ENCODE results near the gene SUN3.
"Not testable (repeated sequence)": the region's sequence is repeated elsewhere in the genome, so short reads cannot be mapped to it uniquely, and the experiment has no call there.

Gene SUN3

GRCh38 chr7:47988496-47989386 lies 40.2 kb downstream of the SUN3 start:
- H3K27me3 ChIP-seq (replicated peaks; ENCODE audit: control insufficient read depth, insufficient read depth, low read length), result no peaks in the 10 kb centered on the region
- TF ChIP-seq, protein P1, sequence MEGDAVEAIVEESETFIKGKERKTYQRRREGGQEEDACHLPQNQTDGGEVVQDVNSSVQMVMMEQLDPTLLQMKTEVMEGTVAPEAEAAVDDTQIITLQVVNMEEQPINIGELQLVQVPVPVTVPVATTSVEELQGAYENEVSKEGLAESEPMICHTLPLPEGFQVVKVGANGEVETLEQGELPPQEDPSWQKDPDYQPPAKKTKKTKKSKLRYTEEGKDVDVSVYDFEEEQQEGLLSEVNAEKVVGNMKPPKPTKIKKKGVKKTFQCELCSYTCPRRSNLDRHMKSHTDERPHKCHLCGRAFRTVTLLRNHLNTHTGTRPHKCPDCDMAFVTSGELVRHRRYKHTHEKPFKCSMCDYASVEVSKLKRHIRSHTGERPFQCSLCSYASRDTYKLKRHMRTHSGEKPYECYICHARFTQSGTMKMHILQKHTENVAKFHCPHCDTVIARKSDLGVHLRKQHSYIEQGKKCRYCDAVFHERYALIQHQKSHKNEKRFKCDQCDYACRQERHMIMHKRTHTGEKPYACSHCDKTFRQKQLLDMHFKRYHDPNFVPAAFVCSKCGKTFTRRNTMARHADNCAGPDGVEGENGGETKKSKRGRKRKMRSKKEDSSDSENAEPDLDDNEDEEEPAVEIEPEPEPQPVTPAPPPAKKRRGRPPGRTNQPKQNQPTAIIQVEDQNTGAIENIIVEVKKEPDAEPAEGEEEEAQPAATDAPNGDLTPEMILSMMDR (IDR thresholded peaks at IDR 0.05; ENCODE audit: insufficient read depth, low read length, poor library complexity, severe bottlenecking), result peak; percentile 54
- DNase-seq (ENCODE audit: extremely low read depth, insufficient read length), result no peak
- H3K36me3 ChIP-seq (ENCODE audit: control insufficient read depth, insufficient read depth, low read length), result no peaks in the 10 kb centered on the region
- H3K4me3 ChIP-seq (replicated peaks; ENCODE audit: low read depth, low read length), result no peak overlapping the region

DNA sequence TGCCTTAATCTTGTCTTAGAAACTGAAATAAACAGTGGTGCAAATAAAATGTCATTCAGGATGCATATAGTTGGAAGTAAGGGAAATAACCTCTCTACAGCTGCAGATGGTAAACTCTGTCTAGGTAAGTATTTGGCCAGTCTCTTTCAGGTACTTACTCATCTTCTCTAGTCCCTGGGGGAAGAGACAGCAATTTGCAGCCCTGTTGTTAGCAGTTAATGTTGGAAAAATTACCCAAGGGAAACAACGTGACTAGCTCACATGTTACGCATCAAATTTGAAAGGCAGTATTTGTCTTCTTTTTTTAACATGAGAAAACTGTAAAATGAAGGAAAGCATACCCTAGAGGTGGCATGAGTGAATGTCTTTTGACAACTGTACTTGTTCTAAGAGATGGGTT lies 46.3 kb downstream of the SUN3 start:
- TF ChIP-seq, protein P1 (IDR thresholded peaks at IDR 0.05; ENCODE audit: insufficient read depth, low read length, poor library complexity, severe bottlenecking), result no peak
- DNase-seq (ENCODE audit: extremely low read depth, insufficient read length), result no peak
- no peaks in the 10 kb centered on the region for H3K27me3 ChIP-seq (replicated peaks; ENCODE audit: control insufficient read depth, insufficient read depth, low read length)
- H3K4me3 ChIP-seq (replicated peaks; ENCODE audit: low read depth, low read length), result no peak overlapping the region
- no peaks in the 10 kb centered on the region for H3K36me3 ChIP-seq (ENCODE audit: control insufficient read depth, insufficient read depth, low read length)

GRCh38 chr7:47980648-47981047 lies 48.3 kb downstream of the SUN3 start:
- H3K36me3 ChIP-seq (ENCODE audit: control insufficient read depth, insufficient read depth, low read length); H3K27me3 ChIP-seq (replicated peaks; ENCODE audit: control insufficient read depth, insufficient read depth, low read length); H3K4me3 ChIP-seq (replicated peaks; ENCODE audit: low read depth, low read length); DNase-seq (ENCODE audit: extremely low read depth, insufficient read length): not testable (repeated sequence)

DNA sequence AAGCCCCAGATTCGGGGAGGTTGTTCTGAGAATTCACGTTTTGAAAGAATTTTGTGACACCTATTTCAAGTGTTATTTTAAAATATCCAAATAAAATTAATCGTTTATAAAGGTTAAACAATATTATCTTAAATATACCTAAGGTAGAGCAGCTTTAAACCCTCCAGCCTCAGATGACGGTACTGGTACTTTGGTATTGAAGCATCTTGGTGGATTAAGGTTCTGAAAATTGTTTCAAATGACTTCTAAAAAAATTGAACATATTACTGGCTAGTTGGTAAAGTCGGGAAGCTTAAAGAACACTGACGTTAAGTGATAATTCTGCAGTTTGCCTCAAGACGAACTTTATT lies 49.1 kb downstream of the SUN3 start:
- Histone ChIP-seq H3K36me3 (ENCODE audit: control insufficient read depth, insufficient read depth, low read length) (peaks cover 4% of the 10 kb centered on the region; the same call in 1 of the 2 replicates), H3K27me3 (replicated peaks; ENCODE audit: control insufficient read depth, insufficient read depth, low read length) (no peaks in the 10 kb centered on the region), H3K4me3 (replicated peaks; ENCODE audit: low read depth, low read length) (peak overlapping the region; percentile 88)
- TF ChIP-seq, protein P1 (IDR thresholded peaks at IDR 0.05; ENCODE audit: insufficient read depth, low read length, poor library complexity, severe bottlenecking), result no peak
- no peak for DNase-seq (ENCODE audit: extremely low read depth, insufficient read length)

DNA sequence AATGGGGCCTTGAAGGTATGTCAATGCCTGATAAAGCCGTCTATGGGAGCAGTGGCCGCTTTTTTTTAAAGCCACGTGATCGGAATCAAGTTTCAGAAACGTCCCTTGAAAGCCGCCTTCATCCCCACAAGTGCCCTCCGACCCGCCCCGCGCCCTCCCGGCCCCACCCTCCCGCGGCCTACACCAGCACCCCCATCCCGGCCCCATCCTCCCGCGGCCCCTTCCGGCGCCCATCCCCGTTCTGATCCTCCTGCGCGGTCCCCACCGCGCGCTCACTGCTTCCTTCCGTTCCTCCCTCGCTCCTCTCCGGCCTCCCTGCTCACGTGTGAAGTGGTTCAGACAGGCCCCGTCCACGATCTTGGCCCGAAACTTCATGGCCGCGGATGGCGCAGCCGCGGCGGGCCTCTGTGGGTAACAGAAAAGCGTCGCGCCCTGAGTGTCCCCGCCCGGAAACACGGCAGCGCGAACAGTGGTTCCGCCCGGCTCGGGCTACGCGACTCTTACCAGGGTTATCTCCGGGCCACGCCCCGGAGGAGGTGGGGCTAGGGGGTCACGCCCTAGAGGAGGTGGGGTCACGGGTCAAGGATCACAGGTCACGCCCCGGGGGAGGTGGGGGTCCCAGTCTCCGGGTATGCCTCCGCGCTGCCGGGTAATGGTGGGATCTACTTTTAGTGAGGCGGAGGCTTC lies 49.6 kb downstream of the SUN3 start, which contains the start of gene HUS1:
Gene HUS1 (minus strand): TSS at position 471 of the 687 bp plus-strand sequence. CDS start 96 bp downstream, at position 375.
- Histone ChIP-seq H3K4me3 (replicated peaks; ENCODE audit: low read depth, low read length) (peak within 1 kb of the TSS; percentile 88), H3K27me3 (replicated peaks; ENCODE audit: control insufficient read depth, insufficient read depth, low read length) (no peaks in the 10 kb centered on the region), H3K36me3 (ENCODE audit: control insufficient read depth, insufficient read depth, low read length) (peaks cover 7% of the 10 kb centered on the region)
- peak; percentile 99 for DNase-seq (ENCODE audit: extremely low read depth, insufficient read length)
- TF ChIP-seq, protein P1 (IDR thresholded peaks at IDR 0.05; ENCODE audit: insufficient read depth, low read length, poor library complexity, severe bottlenecking), result no peak

DNA sequence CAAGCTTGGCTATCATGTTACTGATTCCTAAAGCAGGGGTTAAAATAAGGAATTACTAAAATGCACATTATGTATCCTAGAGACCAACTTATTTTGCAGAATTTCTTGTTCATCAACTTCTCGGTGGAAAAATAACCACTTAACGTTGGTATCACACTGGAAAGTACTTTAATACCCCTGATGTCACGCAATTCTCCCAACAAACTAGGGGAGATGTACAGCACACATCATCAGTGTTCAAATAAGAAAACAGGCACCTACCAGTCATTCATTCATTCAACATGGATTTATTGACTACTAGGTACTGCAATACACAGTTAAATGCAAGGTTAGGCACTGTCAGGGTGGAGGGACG lies 50.1 kb downstream of the SUN3 start:
- no peaks in the 10 kb centered on the region for H3K27me3 ChIP-seq (replicated peaks; ENCODE audit: control insufficient read depth, insufficient read depth, low read length)
- DNase-seq (ENCODE audit: extremely low read depth, insufficient read length), result no peak
- peak overlapping the region; percentile 88 for H3K4me3 ChIP-seq (replicated peaks; ENCODE audit: low read depth, low read length)
- TF ChIP-seq, protein P1 (IDR thresholded peaks at IDR 0.05; ENCODE audit: insufficient read depth, low read length, poor library complexity, severe bottlenecking), result no peak
- peaks cover 10% of the 10 kb centered on the region for H3K36me3 ChIP-seq (ENCODE audit: control insufficient read depth, insufficient read depth, low read length)

All from GM06990 (cell line).